Body of pancreas (tissue), 4 donors: ENCODE results near the gene LEUTX. TPM values are rescaled to one million over a fixed set of nuclear protein-coding genes. Genes with fewer than 3 reads are reported as not detected.
"Not testable (repeated sequence)": the region's sequence is repeated elsewhere in the genome, so short reads cannot be mapped to it uniquely, and the experiment has no call there.

ENCODE experiments used
- ATAC-seq: fragments of 150-250 bp; one replicate; pipeline ENCODE4 v1.9.1; 2016
- DNase-seq, 4 donors: peaks; one replicate each; pipeline ENCODE4 v3.0.0-alpha.2; 2019
- H3K27ac ChIP-seq, 4 donors: fragments of 200-600 bp; sonication (generic); 1 replicate in 3 of 4; 2 replicates in 1 of 4; pipeline versions ENCODE4 v1.5.1 to v1.6.1; 2016 to 2019; ENCODE audit warnings: mild to moderate bottlenecking in 1 of 4, mixed read lengths in 1 of 4, moderate library complexity in 1 of 4
- H3K27me3 ChIP-seq, 2 donors: fragments of 200-600 bp; sonication (generic); one replicate each; pipeline ENCODE4 v1.6.0; 2016; ENCODE audit warnings: mild to moderate bottlenecking in 1 of 2
- H3K36me3 ChIP-seq, 2 donors: fragments of 200-600 bp; sonication (generic); replicated peaks in 1 of 2; 2 replicates each; pipeline ENCODE4 v1.5.1; 2016; ENCODE audit warnings: low read depth in 2 of 2; ENCODE audit not compliant: insufficient read depth in 1 of 2
- H3K4me1 ChIP-seq: fragments of 200-600 bp; sonication (generic); one replicate; pipeline ENCODE4 v1.6.0; 2016
- H3K4me3 ChIP-seq, 2 donors: fragments of 200-600 bp; sonication (generic); 1 replicate in 1 of 2; 2 replicates in 1 of 2; pipeline ENCODE4 v1.5.1; 2016 to 2019
- H3K9me3 ChIP-seq, 3 donors: fragments of 200-600 bp; sonication (generic); 1 replicate in 2 of 3; 2 replicates in 1 of 3; pipeline ENCODE4 v1.5.1; 2016
- CTCF ChIP-seq, 7 experiments: fragments of 450-650 bp in 4 of 7; fragments of 200-600 bp in 3 of 7; sonication (generic) in 3 of 7; IDR thresholded peaks; one replicate each; pipeline ENCODE4 v1.5.1; 2016 to 2019; ENCODE audit warnings: antibody characterized with exemption in 7 of 7
- POLR2A ChIP-seq, 3 donors: fragments of 450-650 bp; IDR thresholded peaks; one replicate each; pipeline ENCODE4 v1.6.1; 2016; ENCODE audit warnings: antibody characterized with exemption in 3 of 3, mild to moderate bottlenecking in 2 of 3
- WGBS, 2 donors: methylation state at CpG; one replicate each; pipeline ENCODE4 v1.1.5; 2017; 5-methylcytosine and 5-hydroxymethylcytosine counted together
- intact Hi-C: fragments of 100-400 bp; cut with DNase I; formaldehyde crosslinking; loops from one replicate; pipeline ENCODE4 v1.15.1; 2023
- total RNA-seq, 2 donors: library from RNA; depleted of rRNA; stranded (reverse); fragments of >200 nt; gene quantifications; one replicate each; pipeline ENCODE4 v1.1.0, GENCODE V29; 2016

Gene LEUTX
- total RNA-seq, 2 donors from 2014 or later = not detected

DNA sequence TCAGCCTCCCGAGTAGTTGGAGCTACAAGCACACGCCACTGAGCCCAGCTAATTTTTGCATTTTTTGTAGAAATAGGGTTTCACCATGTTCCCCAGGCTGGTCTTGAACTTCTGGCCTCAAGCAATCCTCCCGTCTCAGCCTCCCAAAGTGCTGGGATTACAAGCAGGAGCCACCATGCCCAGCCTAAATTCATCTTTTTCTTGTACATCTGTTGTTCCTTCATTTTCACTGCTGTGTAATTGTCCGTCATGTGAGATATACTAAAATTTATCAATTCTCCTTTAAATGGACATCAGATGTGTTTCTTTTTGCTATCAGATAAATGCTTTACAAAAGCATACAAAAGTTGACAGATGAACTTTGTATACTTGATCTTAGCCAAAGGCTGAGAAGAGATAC, 32.4 kb downstream of the LEUTX start:
- H3K27ac ChIP-seq = no peak overlapping the region
- no peak for TF ChIP-seq POLR2A (IDR thresholded peaks at IDR 0.05)
- no peak for TF ChIP-seq CTCF (IDR thresholded peaks at IDR 0.05)
- WGBS, 2 donors = 86 to 92% methylated on average over 4 of the region's 4 CpGs
- H3K4me1 ChIP-seq = no peaks in the 10 kb centered on the region
- peaks cover 0 to 8% (median 0%) of the 10 kb centered on the region in 3 donors for H3K9me3 ChIP-seq
- H3K4me3 ChIP-seq = no peak overlapping the region
- no peaks in the 10 kb centered on the region for H3K36me3 ChIP-seq
- H3K27me3 ChIP-seq = no peaks in the 10 kb centered on the region
- intact Hi-C loops = no loop called here
- DNase-seq = no peak
- no peak for ATAC-seq

- Histone ChIP-seq H3K9me3 (peaks cover 0 to 8% (median 0%) of the 10 kb centered on the region in 3 donors), H3K4me1 (no peaks in the 10 kb centered on the region), H3K4me3 (no peak overlapping the region), H3K36me3 (no peaks in the 10 kb centered on the region), H3K27ac (no peak overlapping the region), H3K27me3 (no peaks in the 10 kb centered on the region)
- 77 to 84% methylated on average over 9 of the region's 9 CpGs for WGBS, 2 donors
- DNase-seq (no peak), ATAC-seq (no peak)
- TF ChIP-seq CTCF (IDR thresholded peaks at IDR 0.05) = no peak
- intact Hi-C loops = no loop called here
Measured at GRCh38 chr19:39813264-39813993, 34.8 kb downstream of the LEUTX start.

- H3K36me3 ChIP-seq, H3K4me3 ChIP-seq: not testable (repeated sequence)
- 96% methylated on average over 6 of the region's 6 CpGs for WGBS, 2 donors
Measured at GRCh38 chr19:39814111-39814510, 35.5 kb downstream of the LEUTX start.

DNA sequence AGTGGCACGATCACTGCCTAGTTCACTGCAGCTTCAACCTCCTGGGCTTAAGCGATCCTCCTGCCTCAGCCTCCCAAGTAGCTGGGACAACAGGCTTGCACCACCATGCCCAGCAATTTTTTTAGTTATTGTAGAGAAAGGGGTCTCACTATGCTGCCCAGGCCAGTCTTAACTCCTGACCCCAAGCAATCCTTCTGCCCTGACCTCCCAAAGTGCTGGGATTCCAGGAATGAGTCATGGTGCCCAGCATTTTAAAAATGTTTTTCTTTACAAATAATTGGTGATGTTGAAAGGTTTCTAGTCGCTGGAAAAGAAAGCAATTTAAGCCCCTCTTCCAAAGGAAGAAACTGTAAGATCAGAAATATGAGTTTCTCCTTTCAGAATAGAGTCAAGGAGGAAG, 35.9 kb downstream of the LEUTX start:
- Histone ChIP-seq H3K4me3 (no peak overlapping the region), H3K27ac (no peak overlapping the region), H3K4me1 (no peaks in the 10 kb centered on the region), H3K9me3 (peaks cover 0 to 3% (median 0%) of the 10 kb centered on the region in 3 donors), H3K36me3 (no peaks in the 10 kb centered on the region), H3K27me3 (no peaks in the 10 kb centered on the region)
- no peak for TF ChIP-seq CTCF (IDR thresholded peaks at IDR 0.05)
- no peak for TF ChIP-seq POLR2A (IDR thresholded peaks at IDR 0.05)
- intact Hi-C loops = no loop called here
- 81 to 88% methylated on average over 3 of the region's 3 CpGs for WGBS, 2 donors
- no peak for DNase-seq
- no peak for ATAC-seq

More at GRCh38 chr19:39814111-39814510, 35.5 kb downstream of the LEUTX start:
- H3K4me1 ChIP-seq, intact Hi-C loops, H3K27me3 ChIP-seq, ATAC-seq, H3K9me3 ChIP-seq, DNase-seq, H3K27ac ChIP-seq: not testable (repeated sequence)

DNA sequence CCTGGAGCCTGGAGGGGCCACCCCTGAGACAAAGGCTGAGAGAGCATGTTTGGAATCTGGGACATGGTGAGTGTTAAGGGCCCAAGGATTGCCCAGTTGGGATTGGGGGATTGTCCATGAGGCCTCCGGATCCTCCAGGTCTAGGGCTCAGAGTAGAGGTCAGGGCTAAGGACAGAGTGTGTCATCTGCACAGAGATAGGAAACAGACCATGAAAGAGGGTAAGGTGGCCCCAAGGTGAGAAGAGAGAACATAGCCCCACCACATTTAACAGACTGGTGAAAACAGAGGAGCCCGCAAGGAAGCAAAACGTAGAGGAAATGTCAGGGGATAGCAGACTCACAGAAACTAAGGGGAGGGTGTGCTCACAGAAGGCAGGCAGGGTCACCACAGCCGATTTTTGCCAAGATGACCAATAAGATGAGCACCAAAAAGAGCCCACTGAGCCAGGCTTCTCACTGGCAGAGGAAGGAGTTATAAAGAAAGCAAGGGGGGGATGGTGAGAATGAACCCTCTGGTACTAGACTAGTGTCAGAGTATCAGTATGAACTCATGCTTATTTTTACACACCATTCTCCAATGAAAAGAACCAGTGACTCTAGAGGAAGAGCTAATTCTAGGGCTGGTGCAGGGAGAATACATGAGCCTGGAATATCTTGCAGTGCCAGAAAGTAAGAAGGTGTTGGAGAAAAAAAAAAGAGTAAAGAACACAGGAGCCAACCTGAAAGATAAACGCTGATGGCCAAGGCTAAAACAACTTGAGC, 37.8 kb downstream of the LEUTX start:
- no peak for ATAC-seq

More for the DNA sequence above, 37.8 kb downstream of the LEUTX start:
- no peak overlapping the region for H3K4me3 ChIP-seq
- H3K9me3 ChIP-seq = no peaks in the 10 kb centered on the region
- intact Hi-C loops = no loop called here
- no peak overlapping the region for H3K27ac ChIP-seq
- H3K4me1 ChIP-seq = no peaks in the 10 kb centered on the region
- DNase-seq = no peak
- WGBS, 2 donors = 73 to 82% methylated on average over 5 of the region's 5 CpGs
- H3K27me3 ChIP-seq = no peaks in the 10 kb centered on the region
- H3K36me3 ChIP-seq = no peaks in the 10 kb centered on the region
- TF ChIP-seq POLR2A (IDR thresholded peaks at IDR 0.05) (no peak), CTCF (IDR thresholded peaks at IDR 0.05) (no peak)
